GM21529 (cell line): ENCODE data around the gene NFKBIA.
A peak's percentile ranks its signal among the peaks of the same experiment; 100 is the strongest.
"Not testable (repeated sequence)": the region's sequence is repeated elsewhere in the genome, so short reads cannot be mapped to it uniquely, and the experiment has no call there.

Source experiments
- ATAC-seq: cut with Tn5 transposase; IDR thresholded peaks from one replicate; pipeline ENCODE4 v1.9.1; 2021; ENCODE audit not compliant: unreplicated experiment

NFKBIA gene

GRCh38 chr14:35409595-35409994 is 5.0 kb upstream of the NFKBIA start:
- no peak for ATAC-seq

GRCh38 chr14:35408026-35408425 is 3.5 kb upstream of the NFKBIA start:
- ATAC-seq, result no peak

- ATAC-seq, result no peak
These were observed 2.7 kb upstream of the NFKBIA start for GRCh38 chr14:35407306-35407630.

- ATAC-seq, result no peak
These were observed 2.2 kb upstream of the NFKBIA start for GRCh38 chr14:35406506-35407305.

GRCh38 chr14:35406090-35406489 is 1.5 kb upstream of the NFKBIA start:
- no peak for ATAC-seq

- no peak for ATAC-seq
These were observed 901 bp upstream of the NFKBIA start for GRCh38 chr14:35405304-35405996.

GRCh38 chr14:35403603-35404448 is 723 bp downstream of the NFKBIA start:
- ATAC-seq, result peak; percentile 48

- ATAC-seq, result no peak
These were observed 1.4 kb downstream of the NFKBIA start for GRCh38 chr14:35403114-35403602.

GRCh38 chr14:35402323-35403113 is 2.0 kb downstream of the NFKBIA start:
- ATAC-seq, result no peak

- no peak for ATAC-seq
These were observed 2.9 kb downstream of the NFKBIA start for GRCh38 chr14:35401422-35402265.

- no peak for ATAC-seq
These were observed 3.7 kb downstream of the NFKBIA start for GRCh38 chr14:35400648-35401421.

GRCh38 chr14:35399083-35399937 is 5.2 kb downstream of the NFKBIA start:
- no peak for ATAC-seq

- no peak for ATAC-seq
These were observed 6.4 kb downstream of the NFKBIA start for GRCh38 chr14:35398071-35398584.

- not testable (repeated sequence) for ATAC-seq
These were observed 7.9 kb downstream of the NFKBIA start for GRCh38 chr14:35396610-35397009.

- ATAC-seq, result no peak
These were observed 9.3 kb downstream of the NFKBIA start for GRCh38 chr14:35395283-35395682.

- no peak for ATAC-seq
These were observed 10.1 kb downstream of the NFKBIA start for GRCh38 chr14:35394326-35395013.

- ATAC-seq, result no peak
These were observed 10.7 kb downstream of the NFKBIA start for GRCh38 chr14:35393826-35394225.
